ENCODE data around the gene CNTNAP2.

The CNTNAP2 gene

GRCh38 chr7:146736446-146737190 is 620.0 kb downstream of the CNTNAP2 start:
- ChIA-PET POLR2A (no interaction called here), CTCF (interaction anchor here (0.7 to 0.9 kb wide), 2 partner anchors 37 to 77 kb away, joined by 3 read pairs; no protein-coding TSS in a partner anchor)
- TF ChIP-seq ZNF10 (tag by site-specific recombination; IDR thresholded peaks at IDR 0.05) (no peak), INSM2 (tag by site-specific recombination; IDR thresholded peaks at IDR 0.05) (no peak), ZNF350 (tag by site-specific recombination; IDR thresholded peaks at IDR 0.05) (no peak), GLI4 (tag by site-specific recombination; IDR thresholded peaks at IDR 0.05) (no peak), SALL2 (tag by site-specific recombination; IDR thresholded peaks at IDR 0.05; ENCODE audit: borderline replicate concordance) (no peak), ZNF426 (tag by site-specific recombination; IDR thresholded peaks at IDR 0.05) (no peak), PRDM6 (tag by site-specific recombination; IDR thresholded peaks at IDR 0.05) (no peak), ZNF24 (tag by site-specific recombination; IDR thresholded peaks at IDR 0.05) (no peak), ZNF660 (tag by site-specific recombination; IDR thresholded peaks at IDR 0.05) (no peak), IKZF3 (tag by site-specific recombination; IDR thresholded peaks at IDR 0.05) (no peak), ZNF155 (tag by site-specific recombination; IDR thresholded peaks at IDR 0.05) (no peak)
- Histone ChIP-seq H3K4me1 (ENCODE audit: control insufficient read depth, insufficient read depth, low read length) (no peaks in the 10 kb centered on the region), H3K36me3 (ENCODE audit: control insufficient read depth in 2 of 2, insufficient read depth in 1 of 2, low read length in 2 of 2) (no peaks in the 10 kb centered on the region), H3K4me3 (ENCODE audit: low read depth, low read length) (no peak overlapping the region), H3K27ac (ENCODE audit: extremely low read depth, low read depth, low read length) (no peak overlapping the region), H3K9me3 (ENCODE audit: control insufficient read depth, insufficient read depth, low read depth, low read length) (no peaks in the 10 kb centered on the region)

- Histone ChIP-seq H3K9me3 (ENCODE audit: control insufficient read depth, insufficient read depth, low read depth, low read length) (no peaks in the 10 kb centered on the region), H3K4me3 (ENCODE audit: low read depth, low read length) (no peak overlapping the region), H3K27ac (ENCODE audit: extremely low read depth, low read depth, low read length) (no peak overlapping the region), H3K4me1 (ENCODE audit: control insufficient read depth, insufficient read depth, low read length) (no peaks in the 10 kb centered on the region), H3K36me3 (ENCODE audit: control insufficient read depth in 2 of 2, insufficient read depth in 1 of 2, low read length in 2 of 2) (no peaks in the 10 kb centered on the region)
- ChIA-PET CTCF (interaction anchor here (0.6 kb wide), 1 partner anchor 346 kb away, joined by 3 read pairs; no protein-coding TSS in a partner anchor), POLR2A (no interaction called here)
- TF ChIP-seq SETDB1 (IDR thresholded peaks at IDR 0.05; ENCODE audit: insufficient read length, low read length) = peak; percentile 91
- no peak for TF ChIP-seq ZNF214 (tag by site-specific recombination; IDR thresholded peaks at IDR 0.05; ENCODE audit: borderline replicate concordance)
Observed at GRCh38 chr7:146740039-146740438, 623.4 kb downstream of the CNTNAP2 start.

- TF ChIP-seq KLF1 (tag by site-specific recombination; IDR thresholded peaks at IDR 0.05) (no peak), ATF2 (tag by site-specific recombination; IDR thresholded peaks at IDR 0.05; ENCODE audit: low read depth) (no peak), INSM2 (tag by site-specific recombination; IDR thresholded peaks at IDR 0.05) (no peak), ZNF366 (tag by site-specific recombination; conservative IDR thresholded peaks at IDR 0.05) (no peak), ZNF146 (tag by site-specific recombination; IDR thresholded peaks at IDR 0.05) (no peak), ZNF473 (tag by site-specific recombination; IDR thresholded peaks at IDR 0.05) (no peak), ZBTB1 (tag by site-specific recombination; IDR thresholded peaks at IDR 0.05) (no peak), ZNF157 (tag by site-specific recombination; IDR thresholded peaks at IDR 0.05) (no peak), ZXDB (tag by site-specific recombination; IDR thresholded peaks at IDR 0.05) (no peak), ZBTB8A (tag by site-specific recombination; IDR thresholded peaks at IDR 0.05) (no peak)
- no peaks in the 10 kb centered on the region for H3K4me1 ChIP-seq (ENCODE audit: control insufficient read depth, insufficient read depth, low read length)
- POLR2A ChIA-PET = no interaction called here
- H3K36me3 ChIP-seq (ENCODE audit: control insufficient read depth in 2 of 2, insufficient read depth in 1 of 2, low read length in 2 of 2) = no peaks in the 10 kb centered on the region
- H3K9me3 ChIP-seq (ENCODE audit: control insufficient read depth, insufficient read depth, low read depth, low read length) = no peaks in the 10 kb centered on the region
- CTCF ChIA-PET = interaction anchor here (0.7 kb wide), 1 partner anchor 149 kb away, joined by 3 read pairs; no protein-coding TSS in a partner anchor
- no peak overlapping the region for H3K27ac ChIP-seq (ENCODE audit: extremely low read depth, low read depth, low read length)
- no peak overlapping the region for H3K4me3 ChIP-seq (ENCODE audit: low read depth, low read length)
Observed at GRCh38 chr7:146741911-146742310, 625.3 kb downstream of the CNTNAP2 start.
